ENCODE measurements around the gene CACHD1.

DNA sequence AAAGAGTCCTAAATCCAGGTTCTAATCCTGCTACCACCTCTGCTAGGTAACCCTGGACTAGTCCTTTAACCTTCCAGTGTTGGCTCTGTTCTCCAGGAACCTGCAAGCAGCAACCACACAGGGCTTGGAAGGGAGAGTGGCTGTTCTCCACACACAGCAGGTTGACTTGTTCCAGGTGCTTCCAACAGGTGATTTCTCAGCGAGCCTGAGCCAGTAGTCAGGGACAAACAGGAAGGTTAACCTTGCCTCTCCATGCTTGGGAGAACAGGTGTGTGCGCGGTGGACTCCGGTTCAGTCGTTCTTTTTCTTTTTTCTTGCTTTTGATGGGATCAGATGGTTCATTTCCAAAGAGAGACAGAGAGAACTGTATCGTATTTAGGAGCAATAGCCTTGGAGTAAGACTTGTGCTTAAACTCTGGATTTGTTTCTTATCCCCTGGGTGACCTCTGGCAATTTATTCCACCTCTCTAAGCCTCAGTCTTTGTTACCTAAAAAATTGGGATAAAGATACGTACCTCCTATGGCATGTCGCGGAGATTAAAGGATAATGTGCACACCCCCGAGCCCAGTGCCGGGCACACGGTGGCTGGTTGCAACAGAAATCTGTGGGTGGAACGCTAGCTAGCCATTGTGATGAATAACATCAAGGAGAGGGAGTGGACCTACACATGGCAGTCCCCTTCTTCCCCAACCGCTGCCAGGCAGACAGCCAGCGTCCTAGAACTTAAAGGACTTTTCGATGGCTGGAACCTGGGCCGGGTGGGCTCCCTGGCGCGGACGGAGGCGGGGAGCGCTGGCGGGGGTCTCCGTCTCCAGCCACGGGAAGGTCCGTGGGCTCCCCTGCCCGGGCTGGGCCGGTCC, 583 bp upstream of the CACHD1 start:
- TF ChIP-seq EP300 (conservative IDR thresholded peaks at IDR 0.05; ENCODE audit: poor library complexity, severe bottlenecking) (no peak), POLR2AphosphoS5 (IDR thresholded peaks at IDR 0.05) (no peak)
- TF ChIP-seq, protein P1, sequence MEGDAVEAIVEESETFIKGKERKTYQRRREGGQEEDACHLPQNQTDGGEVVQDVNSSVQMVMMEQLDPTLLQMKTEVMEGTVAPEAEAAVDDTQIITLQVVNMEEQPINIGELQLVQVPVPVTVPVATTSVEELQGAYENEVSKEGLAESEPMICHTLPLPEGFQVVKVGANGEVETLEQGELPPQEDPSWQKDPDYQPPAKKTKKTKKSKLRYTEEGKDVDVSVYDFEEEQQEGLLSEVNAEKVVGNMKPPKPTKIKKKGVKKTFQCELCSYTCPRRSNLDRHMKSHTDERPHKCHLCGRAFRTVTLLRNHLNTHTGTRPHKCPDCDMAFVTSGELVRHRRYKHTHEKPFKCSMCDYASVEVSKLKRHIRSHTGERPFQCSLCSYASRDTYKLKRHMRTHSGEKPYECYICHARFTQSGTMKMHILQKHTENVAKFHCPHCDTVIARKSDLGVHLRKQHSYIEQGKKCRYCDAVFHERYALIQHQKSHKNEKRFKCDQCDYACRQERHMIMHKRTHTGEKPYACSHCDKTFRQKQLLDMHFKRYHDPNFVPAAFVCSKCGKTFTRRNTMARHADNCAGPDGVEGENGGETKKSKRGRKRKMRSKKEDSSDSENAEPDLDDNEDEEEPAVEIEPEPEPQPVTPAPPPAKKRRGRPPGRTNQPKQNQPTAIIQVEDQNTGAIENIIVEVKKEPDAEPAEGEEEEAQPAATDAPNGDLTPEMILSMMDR (IDR thresholded peaks at IDR 0.05; ENCODE audit: poor library complexity, severe bottlenecking), result no peak

Measured in neural cell (in vitro differentiated cells).